GM19395 (cell line): Measurements from ENCODE around the gene CUL1.

Experiments used
- ATAC-seq: cut with Tn5 transposase; IDR thresholded peaks from one replicate; pipeline ENCODE4 v1.9.1; 2021; ENCODE audit warnings: mild to moderate bottlenecking, moderate library complexity; ENCODE audit not compliant: unreplicated experiment

CUL1 gene

GRCh38 chr7:148803094-148803493 lies 104.4 kb downstream of the CUL1 start:
- no peak for ATAC-seq

- no peak for ATAC-seq
Measured at GRCh38 chr7:148804343-148805235, 105.9 kb downstream of the CUL1 start.

GRCh38 chr7:148806187-148806586 lies 107.5 kb downstream of the CUL1 start:
- no peak for ATAC-seq

GRCh38 chr7:148807436-148807835 lies 108.7 kb downstream of the CUL1 start:
- ATAC-seq = no peak

GRCh38 chr7:148809856-148810255 lies 111.2 kb downstream of the CUL1 start:
- no peak for ATAC-seq

- no peak for ATAC-seq
Measured at GRCh38 chr7:148811892-148812291, 113.2 kb downstream of the CUL1 start.

- no peak for ATAC-seq
Measured at GRCh38 chr7:148813890-148814289, 115.2 kb downstream of the CUL1 start.

- no peak for ATAC-seq
Measured at GRCh38 chr7:148814922-148815559, 116.3 kb downstream of the CUL1 start.

- ATAC-seq = no peak
Measured at GRCh38 chr7:148815612-148816011, 116.9 kb downstream of the CUL1 start.

- ATAC-seq = no peak
Measured at GRCh38 chr7:148819697-148820360, 121.1 kb downstream of the CUL1 start.

- no peak for ATAC-seq
Measured at GRCh38 chr7:148821422-148821821, 122.7 kb downstream of the CUL1 start.

GRCh38 chr7:148824864-148825263 lies 126.2 kb downstream of the CUL1 start:
- ATAC-seq = no peak

- ATAC-seq = no peak
Measured at GRCh38 chr7:148825338-148825737, 126.6 kb downstream of the CUL1 start.

- no peak for ATAC-seq
Measured at GRCh38 chr7:148828965-148829364, 130.3 kb downstream of the CUL1 start.

GRCh38 chr7:148830897-148831692 lies 132.4 kb downstream of the CUL1 start:
- no peak for ATAC-seq

GRCh38 chr7:148831782-148832181 lies 133.1 kb downstream of the CUL1 start:
- ATAC-seq = no peak

GRCh38 chr7:148834605-148835004 lies 135.9 kb downstream of the CUL1 start:
- ATAC-seq = no peak

GRCh38 chr7:148835854-148836253 lies 137.2 kb downstream of the CUL1 start:
- no peak for ATAC-seq

GRCh38 chr7:148838905-148839304 lies 140.2 kb downstream of the CUL1 start:
- no peak for ATAC-seq

GRCh38 chr7:148847815-148848734 lies 149.4 kb downstream of the CUL1 start:
- no peak for ATAC-seq
